Posterior cingulate gyrus (tissue), 11 donors: Measurements from ENCODE around the gene TPM2.
"Not testable (repeated sequence)": the region's sequence is repeated elsewhere in the genome, so short reads cannot be mapped to it uniquely, and the experiment has no call there.

ENCODE experiments used
- DNase-seq, 10 donors: peaks; one replicate each; pipeline versions ENCODE4 v3.0.0 to v3.0.0-alpha.2; 2020 to 2021; ENCODE audit warnings: mixed read lengths in 3 of 10
- intact Hi-C: fragments of 100-400 bp; cut with DNase I; formaldehyde crosslinking; loops from one replicate; pipeline ENCODE4 v1.15.1; 2023

Gene TPM2

GRCh38 chr9:35641478-35641877 is 48.2 kb downstream of the TPM2 start:
- DNase-seq, intact Hi-C loops: not testable (repeated sequence)

- DNase-seq: peak in 1 of 10 donors; percentile 31
- intact Hi-C loops: not testable (repeated sequence)
Measured at GRCh38 chr9:35640431-35640830, 49.3 kb downstream of the TPM2 start.

- intact Hi-C loops: no loop called here
- no peak for DNase-seq
Measured at GRCh38 chr9:35639631-35640030, 50.1 kb downstream of the TPM2 start.

GRCh38 chr9:35639225-35639624 is 50.5 kb downstream of the TPM2 start:
- not testable (repeated sequence) for DNase-seq

GRCh38 chr9:35638751-35639150 is 51.0 kb downstream of the TPM2 start:
- DNase-seq: peak in 1 of 10 donors; percentile 62
- intact Hi-C loops: not testable (repeated sequence)

More at GRCh38 chr9:35639225-35639624, 50.5 kb downstream of the TPM2 start:
- intact Hi-C loops: not testable (repeated sequence)

- DNase-seq, intact Hi-C loops: not testable (repeated sequence)
Measured at GRCh38 chr9:35637427-35637955, 52.2 kb downstream of the TPM2 start.

- intact Hi-C loops, DNase-seq: not testable (repeated sequence)
Measured at GRCh38 chr9:35636877-35637246, 52.9 kb downstream of the TPM2 start.

GRCh38 chr9:35636135-35636876 is 53.4 kb downstream of the TPM2 start:
- intact Hi-C loops: no loop called here
- peak in 1 of 10 donors; percentile 54 for DNase-seq

- no peak for DNase-seq
- intact Hi-C loops: no loop called here
Measured at GRCh38 chr9:35635730-35636129, 54.0 kb downstream of the TPM2 start.
